Endothelial cell of umbilical vein (primary cell): ENCODE data around the gene TCERG1L. TPM values are rescaled to one million over a fixed set of nuclear protein-coding genes. Genes with fewer than 3 reads are reported as not detected.

ENCODE experiments used
- BruUV-seq: library from RNA; stranded (reverse); fragments of 400-500 nt; replicated peaks from 2 replicates; lab custom pipeline; 2021; lab: Mats Ljungman, UMichigan
- CTCF ChIA-PET: fragments of 300-600, 350-600 bp; sonication (Branson Sonifier 250); formaldehyde crosslinking; loops from one replicate; lab custom pipeline; 2021; ENCODE audit warnings: antibody characterized with exemption, inconsistent platforms; lab: Charles Lee
- POLR2A ChIA-PET: fragments of 300-600, 350-600 bp; sonication (Branson Sonifier 250); formaldehyde crosslinking; loops from one replicate; lab custom pipeline; 2021; ENCODE audit warnings: antibody characterized with exemption, inconsistent platforms; lab: Charles Lee
- DNase-seq: peaks from one replicate; pipeline ENCODE4 v3.0.0-alpha.2; 2011; ENCODE audit warnings: low read depth, low spot score
- FAIRE-seq: peaks from 2 replicates; lab custom pipeline; 2011; peaks lifted over from hg19 to GRCh38; lab: Jason Lieb, UNC
- H2AFZ ChIP-seq: 2 replicates; pipeline ENCODE4 v1.6.0; 2012; ENCODE audit warnings: low read depth, low read length, control low read depth, inconsistent platforms
- H3K27ac ChIP-seq: 2 replicates; pipeline ENCODE4 v1.5.1; 2011; ENCODE audit warnings: low read depth, mild to moderate bottlenecking, control low read depth, low read length, moderate library complexity; ENCODE audit not compliant: insufficient read depth
- H3K27me3 ChIP-seq, 2 experiments: 2 replicates each; pipeline versions ENCODE4 v1.6.0 to v1.6.1; 2011; ENCODE audit warnings: low read length in 2 of 2, mixed read lengths in 1 of 2; ENCODE audit not compliant: control insufficient read depth in 2 of 2, insufficient read depth in 2 of 2
- H3K36me3 ChIP-seq, 2 experiments: 2 replicates in 1 of 2; 3 replicates in 1 of 2; pipeline ENCODE4 v1.5.1; 2011; ENCODE audit warnings: low read length in 2 of 2, mild to moderate bottlenecking in 1 of 2, moderate library complexity in 1 of 2; ENCODE audit not compliant: control insufficient read depth in 2 of 2, insufficient read depth in 2 of 2; ENCODE audit errors: extremely low read depth in 1 of 2
- H3K4me1 ChIP-seq: 3 replicates; pipeline ENCODE4 v1.5.1; 2011; ENCODE audit warnings: mild to moderate bottlenecking, low read length; ENCODE audit not compliant: control insufficient read depth, insufficient read depth; ENCODE audit errors: extremely low read depth
- H3K4me2 ChIP-seq: 2 replicates; pipeline ENCODE4 v1.6.1; 2011; ENCODE audit warnings: low read length, control low read depth, mixed read lengths; ENCODE audit not compliant: insufficient read depth
- H3K4me3 ChIP-seq, 3 experiments: fragments of 200-600 bp in 1 of 3; sonication (generic), shearing (Covaris generic) in 1 of 3; replicated peaks in 1 of 3; 2 replicates each; pipeline ENCODE4 v1.5.1; 2011 to 2016; ENCODE audit warnings: control low read depth in 3 of 3, low read length in 3 of 3, mild to moderate bottlenecking in 2 of 3, inconsistent platforms in 1 of 3, low read depth in 1 of 3, moderate library complexity in 1 of 3; ENCODE audit not compliant: insufficient read depth in 1 of 3
- H3K79me2 ChIP-seq: 2 replicates; pipeline ENCODE4 v1.6.0; 2012; ENCODE audit warnings: low read length, inconsistent platforms; ENCODE audit not compliant: control insufficient read depth, insufficient read depth
- H3K9ac ChIP-seq: replicated peaks from 2 replicates; pipeline ENCODE3; 2011; ENCODE audit warnings: low read length, control low read depth; ENCODE audit not compliant: insufficient read depth; ENCODE audit errors: extremely low read depth
- H3K9me1 ChIP-seq: replicated peaks from 3 replicates; pipeline ENCODE4 v1.6.0; 2011; ENCODE audit warnings: mild to moderate bottlenecking, low read length; ENCODE audit not compliant: control insufficient read depth, insufficient read depth; ENCODE audit errors: extremely low read depth
- H3K9me3 ChIP-seq: replicated peaks from 2 replicates; pipeline ENCODE4 v1.5.1; 2012; ENCODE audit warnings: low read length, inconsistent platforms; ENCODE audit not compliant: control insufficient read depth, insufficient read depth
- H4K20me1 ChIP-seq: replicated peaks from 2 replicates; pipeline ENCODE3; 2011; ENCODE audit warnings: mild to moderate bottlenecking, low read length; ENCODE audit not compliant: control insufficient read depth, insufficient read depth; ENCODE audit errors: extremely low read depth
- EZH2 ChIP-seq: IDR thresholded peaks from 2 replicates; pipeline ENCODE4 v1.6.1; 2012; ENCODE audit warnings: borderline replicate concordance, low read depth, mild to moderate bottlenecking, moderate library complexity, low read length, inconsistent platforms; ENCODE audit not compliant: severe bottlenecking
- FOS ChIP-seq: IDR thresholded peaks from 2 replicates; pipeline ENCODE4 v1.6.1; 2011; ENCODE audit warnings: mild to moderate bottlenecking, low read length, moderate library complexity, borderline replicate concordance; ENCODE audit not compliant: insufficient read depth
- GATA2 ChIP-seq: IDR thresholded peaks from 2 replicates; pipeline ENCODE4 v1.7.0; 2011; ENCODE audit warnings: low read depth, mild to moderate bottlenecking, moderate library complexity, mixed read lengths, low read length; ENCODE audit not compliant: insufficient read length, insufficient read depth
- JUN ChIP-seq: IDR thresholded peaks from 2 replicates; pipeline ENCODE4 v1.6.1; 2011; ENCODE audit warnings: borderline replicate concordance, low read depth; ENCODE audit not compliant: insufficient read length, insufficient read depth
- MYC ChIP-seq: IDR thresholded peaks from one replicate; pipeline ENCODE4 v1.6.1; 2011; ENCODE audit warnings: mild to moderate bottlenecking, low read depth, low read length
- POLR2A ChIP-seq: IDR thresholded peaks from 2 replicates; pipeline ENCODE4 v1.6.1; 2012; ENCODE audit warnings: low read depth, mild to moderate bottlenecking, control low read depth, low read length
- POLR2AphosphoS5 ChIP-seq: IDR thresholded peaks from 2 replicates; pipeline ENCODE4 v1.6.1; 2012; ENCODE audit warnings: low read depth, mild to moderate bottlenecking, control low read depth, low read length, moderate library complexity; ENCODE audit not compliant: insufficient read depth
- dilution Hi-C: fragments of 300-500 bp; cut with MboI; formaldehyde crosslinking; loops from one replicate; pipeline ENCODE4 v1.15.0; 2019; ENCODE audit warnings: low sequenced_read_pairs; ENCODE audit not compliant: extremely low pct_ligation_motif_present
- intact Hi-C: fragments of 100-400 bp; cut with micrococcal nuclease; formaldehyde crosslinking; loops from one replicate; pipeline ENCODE4 v1.10.0; 2022
- polyA plus RNA-seq, 4 experiments: library from polyadenylated mRNA; depleted of rRNA in 3 of 4; stranded (reverse) in 3 of 4; unstranded in 1 of 4; fragments of >200 nt; gene quantifications; 2 replicates each; pipeline versions ENCODE4 v1.2.1 to v1.2.3, GENCODE V29; 2011 to 2012; ENCODE audit warnings: missing spikeins in 1 of 4
- total RNA-seq: library from RNA; stranded (reverse); gene quantifications from 2 replicates; pipeline ENCODE4 v1.2.3, GENCODE V29; 2021
- TF ChIP-seq, protein P1 (sequence below), 2 donors: IDR thresholded peaks; 1 replicate in 1 of 2; 2 replicates in 1 of 2; pipeline ENCODE4 v1.5.1; 2011; ENCODE audit warnings: low read length in 2 of 2, mild to moderate bottlenecking in 2 of 2, moderate library complexity in 2 of 2, control low read depth in 1 of 2, inconsistent platforms in 1 of 2, low read depth in 1 of 2; ENCODE audit not compliant: insufficient read depth in 1 of 2; ENCODE audit errors: extremely low read depth in 1 of 2
- TF ChIP-seq, protein P2 (sequence below): IDR thresholded peaks from 2 replicates; pipeline ENCODE4 v1.6.1; 2011; ENCODE audit not compliant: insufficient read depth, insufficient read length

Gene TCERG1L
- total and polyA plus RNA-seq, 2 donors (not counting 3 experiments of a cell fraction or from before 2014, with no cell fraction given), result not detected

GRCh38 chr10:131244836-131245235, 66.7 kb downstream of the TCERG1L start:
- ChIA-PET POLR2A (no interaction called here), CTCF (no interaction called here)
- no TSS peak for BruUV-seq
- no peaks in the 10 kb centered on the region for H3K4me1 ChIP-seq
- FAIRE-seq, result no peak
- no peaks in the 10 kb centered on the region for H3K27me3 ChIP-seq
- H3K9ac ChIP-seq, result no peak overlapping the region
- intact Hi-C loops, result no loop called here
- peaks cover 10% of the 10 kb centered on the region for H3K9me3 ChIP-seq
- H3K4me2 ChIP-seq, result no peak overlapping the region
- no peaks in the 10 kb centered on the region for H3K79me2 ChIP-seq
- dilution Hi-C loops, result no loop called here
- no peak overlapping the region for H3K4me3 ChIP-seq
- H3K27ac ChIP-seq, result no peak overlapping the region
- TF ChIP-seq POLR2AphosphoS5 (no peak), MYC (no peak), GATA2 (no peak), EZH2 (no peak), JUN (no peak), FOS (no peak), POLR2A (no peak)
- TF ChIP-seq, protein P1, sequence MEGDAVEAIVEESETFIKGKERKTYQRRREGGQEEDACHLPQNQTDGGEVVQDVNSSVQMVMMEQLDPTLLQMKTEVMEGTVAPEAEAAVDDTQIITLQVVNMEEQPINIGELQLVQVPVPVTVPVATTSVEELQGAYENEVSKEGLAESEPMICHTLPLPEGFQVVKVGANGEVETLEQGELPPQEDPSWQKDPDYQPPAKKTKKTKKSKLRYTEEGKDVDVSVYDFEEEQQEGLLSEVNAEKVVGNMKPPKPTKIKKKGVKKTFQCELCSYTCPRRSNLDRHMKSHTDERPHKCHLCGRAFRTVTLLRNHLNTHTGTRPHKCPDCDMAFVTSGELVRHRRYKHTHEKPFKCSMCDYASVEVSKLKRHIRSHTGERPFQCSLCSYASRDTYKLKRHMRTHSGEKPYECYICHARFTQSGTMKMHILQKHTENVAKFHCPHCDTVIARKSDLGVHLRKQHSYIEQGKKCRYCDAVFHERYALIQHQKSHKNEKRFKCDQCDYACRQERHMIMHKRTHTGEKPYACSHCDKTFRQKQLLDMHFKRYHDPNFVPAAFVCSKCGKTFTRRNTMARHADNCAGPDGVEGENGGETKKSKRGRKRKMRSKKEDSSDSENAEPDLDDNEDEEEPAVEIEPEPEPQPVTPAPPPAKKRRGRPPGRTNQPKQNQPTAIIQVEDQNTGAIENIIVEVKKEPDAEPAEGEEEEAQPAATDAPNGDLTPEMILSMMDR (IDR thresholded peaks at IDR 0.05; ENCODE audit: extremely low read depth in 1 of 2, insufficient read depth in 1 of 2, low read depth in 1 of 2, low read length in 2 of 2), result no peak
- TF ChIP-seq, protein P2, sequence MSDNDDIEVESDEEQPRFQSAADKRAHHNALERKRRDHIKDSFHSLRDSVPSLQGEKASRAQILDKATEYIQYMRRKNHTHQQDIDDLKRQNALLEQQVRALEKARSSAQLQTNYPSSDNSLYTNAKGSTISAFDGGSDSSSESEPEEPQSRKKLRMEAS, result no peak
- no peaks in the 10 kb centered on the region for H3K9me1 ChIP-seq
- no peaks in the 10 kb centered on the region for H3K36me3 ChIP-seq
- H4K20me1 ChIP-seq, result no peaks in the 10 kb centered on the region
- no peak for DNase-seq
- H2AFZ ChIP-seq, result no peak overlapping the region
